Measurements from ENCODE around the gene MDP1.

MDP1 gene

GRCh38 chr14:24197056-24197450 lies 18.8 kb downstream of the MDP1 start:
- no peak for DNase-seq (ENCODE audit: low read depth)

- peak; percentile 42 for DNase-seq (ENCODE audit: low read depth)
These were observed 19.5 kb downstream of the MDP1 start for GRCh38 chr14:24196071-24197055.

GRCh38 chr14:24195186-24196070 lies 20.4 kb downstream of the MDP1 start, which contains the start of gene TM9SF1:
Gene TM9SF1, minus strand, starts transcription at chr14:24195441. Its CDS starts 422 bp downstream, at chr14:24195019.
- peak; percentile 85 for DNase-seq (ENCODE audit: low read depth)

DNA sequence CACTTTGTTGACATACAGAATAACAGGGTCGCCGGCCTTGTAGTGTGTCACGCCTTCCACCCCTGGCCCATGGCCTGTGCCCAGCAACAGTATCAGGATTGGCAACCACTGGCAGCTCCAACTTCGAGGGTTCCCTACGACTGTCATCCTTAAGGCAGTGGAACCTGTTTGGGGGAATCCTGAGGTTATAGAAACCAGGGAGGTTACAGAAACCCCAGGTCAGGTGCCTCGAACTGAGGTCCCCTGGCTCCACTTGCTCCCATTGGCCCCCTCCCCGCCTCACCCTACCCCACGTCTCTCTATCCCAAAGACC lies 21.0 kb downstream of the MDP1 start:
- no peak for DNase-seq (ENCODE audit: low read depth)

DNA sequence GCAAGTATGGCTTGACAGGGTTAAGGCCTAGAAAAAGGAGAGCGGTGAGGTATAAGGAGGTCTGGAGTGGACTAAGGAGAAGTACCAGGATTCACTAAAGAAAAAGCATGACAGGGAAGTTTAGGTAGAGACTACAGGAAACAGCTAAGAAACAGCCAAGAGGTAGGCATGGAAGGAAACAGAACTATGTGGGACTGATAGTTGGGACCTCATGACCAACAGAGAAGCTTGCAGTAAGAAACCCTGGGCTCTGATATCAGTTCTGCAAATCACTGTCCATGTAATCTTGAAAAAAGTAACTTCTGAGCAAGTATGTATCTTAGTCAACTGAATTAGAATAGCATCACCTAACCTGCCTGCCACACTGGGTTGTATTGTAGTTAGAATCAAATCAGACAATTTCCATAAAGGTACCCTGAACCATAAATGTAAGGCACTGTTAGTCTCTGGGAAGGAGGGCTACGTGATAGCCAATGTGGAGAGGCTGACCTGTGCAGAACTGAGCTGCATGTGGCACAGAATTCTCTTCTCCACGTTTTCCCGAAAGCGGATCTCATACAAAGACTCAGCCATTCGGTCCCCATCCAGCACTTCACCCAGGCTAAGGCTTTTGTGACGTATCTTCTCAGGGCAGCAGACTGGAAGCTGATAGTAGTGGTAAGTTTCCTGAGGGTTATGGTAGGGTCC lies 21.5 kb downstream of the MDP1 start:
- no peak for DNase-seq (ENCODE audit: low read depth)

DNA sequence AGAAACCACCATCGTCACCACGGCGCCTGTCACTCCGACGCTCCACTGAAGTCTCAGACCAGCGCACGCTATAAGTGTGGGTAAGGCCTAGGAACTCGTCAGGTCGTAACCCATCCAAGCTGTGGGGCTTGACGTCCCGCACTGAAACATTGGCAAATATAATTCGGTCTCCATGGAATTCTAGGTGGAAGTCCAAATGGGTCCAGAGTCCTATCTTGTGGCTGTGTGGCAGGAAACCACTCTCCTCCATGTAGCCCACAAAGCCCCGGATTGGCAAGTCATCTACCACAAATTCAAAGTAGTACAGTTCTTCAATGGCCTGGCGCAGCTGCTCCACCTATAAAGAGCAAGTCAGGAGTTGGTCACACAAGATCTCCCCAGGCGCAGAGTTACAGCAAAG lies 22.9 kb downstream of the MDP1 start:
- DNase-seq (ENCODE audit: low read depth) = no peak

DNA sequence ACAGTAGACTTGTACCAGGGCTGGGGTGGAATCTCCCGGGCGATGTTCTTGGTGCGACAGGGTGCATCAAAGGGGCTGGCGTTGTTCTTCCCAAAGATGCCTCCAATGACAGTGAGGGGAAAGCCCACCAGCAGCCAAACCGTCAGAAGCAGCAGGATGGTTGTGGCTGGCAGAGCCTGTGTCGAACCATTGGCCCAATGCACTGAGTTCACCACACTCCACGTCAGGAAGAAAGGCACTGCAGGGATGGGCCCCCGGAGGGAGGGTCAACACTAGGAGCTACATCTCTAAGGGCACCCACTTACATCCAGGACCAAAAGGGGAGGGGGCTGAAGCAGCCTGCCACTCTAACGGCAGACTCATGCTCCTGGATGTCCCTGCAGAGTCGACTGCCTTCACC lies 25.4 kb downstream of the MDP1 start:
- DNase-seq (ENCODE audit: low read depth) = no peak

DNA sequence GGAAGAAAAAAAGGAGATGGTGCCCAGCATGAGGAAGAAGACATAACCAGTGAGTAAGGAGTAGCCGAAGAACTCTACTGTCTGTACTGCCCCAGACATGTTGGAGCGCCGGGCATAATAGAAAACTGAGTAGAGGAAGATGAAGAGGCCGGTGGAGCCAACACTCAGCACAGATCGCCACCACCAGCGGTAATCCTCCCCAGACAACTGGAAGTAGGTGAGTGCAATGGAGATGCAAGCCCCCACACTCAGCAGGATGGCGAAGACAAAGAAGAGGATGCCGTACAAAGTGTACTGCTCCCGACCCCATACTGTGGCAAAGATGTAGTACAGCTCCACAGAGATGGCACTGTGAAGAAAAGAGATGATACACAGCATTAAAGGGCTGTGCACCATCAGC lies 26.4 kb downstream of the MDP1 start:
- DNase-seq (ENCODE audit: low read depth) = no peak

GRCh38 chr14:24189059-24189375 lies 26.8 kb downstream of the MDP1 start:
- no peak for DNase-seq (ENCODE audit: low read depth)

DNA sequence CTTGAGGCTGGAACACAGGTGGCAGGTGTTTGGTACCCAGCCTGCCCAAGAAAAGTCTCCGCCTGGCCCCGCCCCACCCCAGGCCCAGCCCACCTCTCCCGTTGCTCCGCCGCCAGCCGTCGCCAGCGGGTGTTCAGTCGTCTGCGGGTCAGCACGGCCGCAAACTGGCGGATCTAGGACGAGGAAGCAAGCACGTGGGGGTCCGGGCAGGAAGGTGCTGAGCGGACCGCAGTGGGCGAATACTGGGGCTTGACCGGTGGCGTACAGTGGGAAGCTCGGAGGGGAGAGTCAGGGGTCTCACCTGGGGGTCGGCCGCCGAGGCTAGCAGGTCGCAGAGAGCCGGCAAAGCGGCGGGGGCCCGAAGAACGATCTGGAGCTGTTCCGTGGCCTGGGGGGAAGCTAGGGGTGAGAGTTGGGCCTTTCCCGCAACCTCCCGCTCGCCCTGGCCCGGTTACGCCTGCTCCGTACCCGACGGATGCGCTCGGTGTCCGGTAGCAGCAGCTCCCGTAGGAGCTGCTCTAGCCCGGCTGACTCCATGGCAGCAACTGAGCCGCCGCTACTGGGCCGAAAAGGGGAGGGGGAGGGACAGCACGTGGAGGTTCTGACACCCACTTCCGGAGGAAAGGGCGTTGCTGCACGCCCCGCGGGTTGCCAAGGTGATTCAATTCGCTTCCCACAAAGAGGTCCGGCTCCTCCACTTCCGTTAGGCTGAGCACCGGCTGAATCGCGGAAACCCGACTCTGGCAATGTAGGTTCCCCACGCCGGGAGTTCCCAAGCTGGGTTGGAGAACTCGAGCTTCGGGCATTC lies 27.4 kb downstream of the MDP1 start, which contains the start of gene IPO4:
Gene IPO4 (minus strand): TSS at position 566 of the 808 bp plus-strand sequence. CDS start 29 bp downstream, at position 537.
- DNase-seq (ENCODE audit: low read depth) = peak; percentile 99

GRCh38 chr14:24187539-24187915 lies 28.3 kb downstream of the MDP1 start:
- no peak for DNase-seq (ENCODE audit: low read depth)

DNA sequence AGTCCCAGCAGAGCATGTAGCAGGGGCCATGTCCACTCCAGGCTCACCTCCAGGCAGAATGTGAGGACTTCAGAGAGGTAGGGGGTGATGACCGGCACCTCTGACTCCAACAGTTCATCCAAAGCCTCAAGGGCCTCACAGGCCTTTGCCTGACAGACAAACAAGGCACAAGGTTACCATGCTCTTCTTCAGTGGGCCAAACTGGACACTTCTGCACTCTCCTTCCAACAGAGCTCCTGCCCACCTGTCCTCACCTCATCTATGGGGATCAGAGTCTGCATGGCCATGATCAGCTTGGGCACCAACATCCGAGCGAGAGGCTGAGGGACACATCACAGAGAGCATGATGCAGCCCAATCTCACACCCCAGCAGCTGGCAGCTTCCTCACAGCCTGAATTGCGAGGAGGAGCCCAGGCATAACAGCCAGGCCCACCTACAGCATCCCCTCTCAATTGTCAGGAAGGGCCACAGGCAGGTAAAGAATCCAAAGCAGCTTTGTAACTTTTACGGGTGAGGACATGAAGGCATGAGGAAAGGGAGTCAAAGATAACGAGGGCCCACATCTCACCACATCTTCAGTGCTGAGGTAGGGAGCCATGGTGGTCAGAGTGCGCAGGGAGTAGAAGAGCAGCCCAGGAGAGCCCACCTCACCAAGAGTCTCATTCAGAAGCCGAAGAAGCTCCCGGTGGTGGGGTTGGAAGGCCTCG lies 28.9 kb downstream of the MDP1 start:
- DNase-seq (ENCODE audit: low read depth) = no peak

GRCh38 chr14:24185741-24186140 lies 30.1 kb downstream of the MDP1 start:
- no peak for DNase-seq (ENCODE audit: low read depth)

DNA sequence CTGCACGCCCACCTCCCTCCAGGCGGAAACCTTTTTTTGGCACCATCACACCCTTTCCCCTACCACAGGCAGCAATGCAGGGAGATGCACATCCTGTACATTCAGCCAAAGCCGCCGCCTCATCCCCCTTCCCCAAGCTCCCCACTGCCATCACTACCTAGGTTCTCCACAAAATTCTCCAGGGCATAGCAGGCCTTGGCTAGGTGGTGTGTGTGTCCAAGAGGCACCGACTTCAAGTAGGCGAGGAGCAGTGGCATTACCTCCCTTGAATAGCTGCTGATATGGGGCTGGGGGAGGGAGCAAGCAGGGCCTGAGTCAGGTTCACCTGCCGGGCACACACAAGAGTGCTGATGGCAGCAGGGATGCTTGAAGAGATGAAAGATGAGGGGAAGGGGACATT lies 30.8 kb downstream of the MDP1 start:
- DNase-seq (ENCODE audit: low read depth) = no peak

GRCh38 chr14:24184104-24184970 lies 31.5 kb downstream of the MDP1 start:
- DNase-seq (ENCODE audit: low read depth) = no peak

GRCh38 chr14:24183014-24183481 lies 32.8 kb downstream of the MDP1 start:
- DNase-seq (ENCODE audit: low read depth) = no peak

GRCh38 chr14:24182110-24182882 lies 33.6 kb downstream of the MDP1 start:
- DNase-seq (ENCODE audit: low read depth) = no peak

- DNase-seq (ENCODE audit: low read depth) = no peak
These were observed 34.3 kb downstream of the MDP1 start for GRCh38 chr14:24181371-24182077.

All from ELR (cell line).